Activated CD8-positive, alpha-beta T cell treated with anti-CD3 and anti-CD28 coated beads, Interleukin-2, amount 10 ng/mL, durations not matched to agents 7 days and 5 days (primary cell): ENCODE results near the gene DMRTB1. TPM values are rescaled to one million over a fixed set of nuclear protein-coding genes. Genes with fewer than 3 reads are reported as not detected.

Experiments used
- ATAC-seq: fragments of 150-1000 bp; cut with Tn5 transposase; one replicate; pipeline ENCODE4 v1.10.0; 2021; ENCODE audit warnings: moderate library complexity
- CTCF ChIA-PET: fragments of 350-600 bp; sonication (Branson Sonifier 250); formaldehyde crosslinking; loops from one replicate; lab custom pipeline; 2021; ENCODE audit warnings: antibody characterized with exemption; lab: Charles Lee
- POLR2A ChIA-PET: fragments of 350-600 bp; sonication (Branson Sonifier 250); formaldehyde crosslinking; loops from one replicate; lab custom pipeline; 2021; ENCODE audit warnings: antibody characterized with exemption; lab: Charles Lee
- DNase-seq: peaks from one replicate; pipeline ENCODE4 v3.0.0-alpha.2; 2020
- H3K27ac Mint-ChIP-seq: one replicate; pipeline ENCODE4 v1.8.0; 2021; ENCODE audit warnings: mild to moderate bottlenecking, mixed read lengths
- H3K27me3 Mint-ChIP-seq: one replicate; pipeline ENCODE4 v1.8.0; 2021; ENCODE audit warnings: low read depth, mixed read lengths
- H3K36me3 Mint-ChIP-seq: one replicate; pipeline ENCODE4 v1.8.0; 2021; ENCODE audit warnings: low read depth, mixed read lengths
- H3K4me1 Mint-ChIP-seq: one replicate; pipeline ENCODE4 v1.8.0; 2021; ENCODE audit warnings: low read depth, mixed read lengths
- H3K4me3 Mint-ChIP-seq: one replicate; pipeline ENCODE4 v1.8.0; 2021; ENCODE audit warnings: mild to moderate bottlenecking, mixed read lengths
- H3K9me3 Mint-ChIP-seq: one replicate; pipeline ENCODE4 v1.8.0; 2022; ENCODE audit warnings: mixed read lengths; ENCODE audit not compliant: insufficient read depth
- total RNA-seq, 2 experiments: library from RNA; stranded (reverse); gene quantifications; one replicate each; pipeline ENCODE4 v1.2.3, GENCODE V29; 2021

Gene DMRTB1
- total RNA-seq, 2 experiments from 2014 or later, result not detected

DNA sequence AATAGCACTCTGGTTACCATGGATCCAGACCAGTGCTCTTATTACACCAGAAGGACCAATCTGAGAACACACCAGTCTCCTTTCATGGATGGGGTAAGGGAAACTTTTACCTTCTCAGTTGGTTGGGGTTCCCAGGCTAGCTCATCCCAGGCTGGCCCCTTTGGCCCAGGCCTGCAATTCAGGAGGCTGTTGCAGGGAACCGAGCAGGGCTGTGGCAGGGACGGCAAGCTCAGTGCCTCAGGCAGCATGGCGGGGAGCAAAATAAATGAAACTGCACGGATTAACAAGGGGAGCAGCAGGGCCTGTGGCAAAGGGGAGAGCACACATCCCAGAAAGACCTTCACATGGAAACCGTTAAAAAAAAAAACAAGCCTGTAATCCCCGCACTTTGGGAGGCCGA lies 57.0 kb downstream of the DMRTB1 start:
- no peak overlapping the region for H3K27ac Mint-ChIP-seq
- no peak overlapping the region for H3K4me3 Mint-ChIP-seq
- ATAC-seq, result no peak
- H3K36me3 Mint-ChIP-seq, result no peaks in the 10 kb centered on the region
- no peaks in the 10 kb centered on the region for H3K4me1 Mint-ChIP-seq
- ChIA-PET CTCF (interaction anchor here (0.6 to 1.8 kb wide), 2 partner anchors 30 to 484 kb away, joined by 3 to 4 read pairs; no protein-coding TSS in a partner anchor), POLR2A (no interaction called here)
- DNase-seq, result no peak
- H3K9me3 Mint-ChIP-seq, result no peaks in the 10 kb centered on the region
- H3K27me3 Mint-ChIP-seq, result no peaks in the 10 kb centered on the region

Other genes starting within 250 kb of the DMRTB1 start
- 10 to 100 TPM; 44.3 to 45.5 TPM for gene CZIB, start 238.8 kb upstream of the DMRTB1 start, total RNA-seq
- 10 to 100 TPM; 83.1 to 85.2 TPM for gene MAGOH, start 220.9 kb upstream of the DMRTB1 start, total RNA-seq
- gene LRP8, start 131.3 kb upstream of the DMRTB1 start, total RNA-seq, result 10 to 100 TPM; 62.7 to 71.8 TPM